ENCODE measurements around the gene LSAMP.

The LSAMP gene

GRCh38 chr3:116350119-116350733 is 95.1 kb downstream of the LSAMP start:
- Histone ChIP-seq H4K5ac (ENCODE audit: low read length) (no peak overlapping the region), H3K4me1 (ENCODE audit: control insufficient read depth, low read depth, low read length) (no peaks in the 10 kb centered on the region), H4K8ac (ENCODE audit: low read depth, low read length) (no peak overlapping the region), H3K79me1 (ENCODE audit: low read length) (no peaks in the 10 kb centered on the region), H3K27me3 (ENCODE audit: insufficient read depth, low read length, poor library complexity) (no peaks in the 10 kb centered on the region), H3K27ac (ENCODE audit: low read depth, low read length) (no peak overlapping the region), H3K79me2 (ENCODE audit: control insufficient read depth, insufficient read depth, low read length) (no peaks in the 10 kb centered on the region), H3K23ac (ENCODE audit: low read length) (no peak overlapping the region), H3K36me3 (ENCODE audit: control insufficient read depth, insufficient read depth, low read length) (no peaks in the 10 kb centered on the region), H3K4me3 (ENCODE audit: low read length) (no peak overlapping the region), H3K9ac (ENCODE audit: low read length) (no peak overlapping the region), H3K4me2 (ENCODE audit: low read length) (no peak overlapping the region), H2AK5ac (ENCODE audit: low read length) (no peak overlapping the region), H2BK15ac (replicated peaks; ENCODE audit: low read depth) (no peak overlapping the region), H2BK120ac (ENCODE audit: low read depth, low read length) (no peak overlapping the region), H3K4ac (ENCODE audit: low read depth, low read length) (no peak overlapping the region), H2BK5ac (ENCODE audit: low read length) (no peak overlapping the region), H3K18ac (ENCODE audit: low read length) (no peak overlapping the region), H3K56ac (ENCODE audit: low read length) (no peak overlapping the region)
- whole genome bisulfite sequencing (ENCODE audit: extremely low coverage, insufficient coverage, low lambda C conversion rate) = no CpG with 5 or more reads among the region's 4 CpGs
- DNase-seq = no peak

GRCh38 chr3:116348216-116348615 is 97.1 kb downstream of the LSAMP start:
- Histone ChIP-seq H3K18ac (ENCODE audit: low read length) (no peak overlapping the region), H2AK5ac (ENCODE audit: low read length) (no peak overlapping the region), H2BK15ac (replicated peaks; ENCODE audit: low read depth) (no peak overlapping the region), H3K79me1 (ENCODE audit: low read length) (no peaks in the 10 kb centered on the region), H3K4ac (ENCODE audit: low read depth, low read length) (no peak overlapping the region), H4K5ac (ENCODE audit: low read length) (no peak overlapping the region), H3K4me1 (ENCODE audit: control insufficient read depth, low read depth, low read length) (no peaks in the 10 kb centered on the region), H4K8ac (ENCODE audit: low read depth, low read length) (no peak overlapping the region), H3K27ac (ENCODE audit: low read depth, low read length) (no peak overlapping the region), H2BK120ac (ENCODE audit: low read depth, low read length) (no peak overlapping the region), H3K4me3 (ENCODE audit: low read length) (no peak overlapping the region), H3K23ac (ENCODE audit: low read length) (no peak overlapping the region), H3K27me3 (ENCODE audit: insufficient read depth, low read length, poor library complexity) (no peaks in the 10 kb centered on the region), H3K36me3 (ENCODE audit: control insufficient read depth, insufficient read depth, low read length) (no peaks in the 10 kb centered on the region), H3K4me2 (ENCODE audit: low read length) (no peak overlapping the region), H3K79me2 (ENCODE audit: control insufficient read depth, insufficient read depth, low read length) (no peaks in the 10 kb centered on the region), H3K56ac (ENCODE audit: low read length) (no peak overlapping the region), H2BK5ac (ENCODE audit: low read length) (no peak overlapping the region), H3K9ac (ENCODE audit: low read length) (no peak overlapping the region)
- WGBS (ENCODE audit: extremely low coverage, insufficient coverage, low lambda C conversion rate) = 100% methylated on average over 1 of the region's 3 CpGs
- DNase-seq = no peak

DNA sequence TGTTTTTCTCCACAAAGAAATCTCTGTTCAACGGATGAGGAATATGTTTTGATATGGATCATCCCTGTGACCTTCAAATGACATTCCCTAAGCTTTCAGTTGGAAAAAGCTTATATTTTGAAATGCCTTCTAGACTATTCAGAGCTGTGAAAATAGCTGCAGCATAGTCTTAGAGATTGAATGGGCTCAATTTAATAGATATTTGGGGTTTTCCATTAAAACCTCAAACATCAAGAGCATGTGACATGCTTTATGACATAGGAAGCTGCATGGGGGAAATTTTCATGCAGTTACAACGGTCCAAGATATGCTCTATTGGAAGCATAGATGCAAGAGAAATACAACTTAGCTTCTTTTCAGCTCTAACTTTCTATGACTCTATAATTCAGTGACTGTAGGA is 102.8 kb downstream of the LSAMP start:
- Histone ChIP-seq H4K8ac (ENCODE audit: low read depth, low read length) (no peak overlapping the region), H2BK5ac (ENCODE audit: low read length) (no peak overlapping the region), H3K4ac (ENCODE audit: low read depth, low read length) (no peak overlapping the region), H3K56ac (ENCODE audit: low read length) (no peak overlapping the region), H4K5ac (ENCODE audit: low read length) (no peak overlapping the region), H2BK120ac (ENCODE audit: low read depth, low read length) (no peak overlapping the region), H3K9ac (ENCODE audit: low read length) (no peak overlapping the region), H3K27me3 (ENCODE audit: insufficient read depth, low read length, poor library complexity) (no peaks in the 10 kb centered on the region), H3K23ac (ENCODE audit: low read length) (no peak overlapping the region), H2BK15ac (replicated peaks; ENCODE audit: low read depth) (no peak overlapping the region), H3K27ac (ENCODE audit: low read depth, low read length) (no peak overlapping the region), H3K4me2 (ENCODE audit: low read length) (no peak overlapping the region), H3K79me2 (ENCODE audit: control insufficient read depth, insufficient read depth, low read length) (no peaks in the 10 kb centered on the region), H2AK5ac (ENCODE audit: low read length) (no peak overlapping the region), H3K4me1 (ENCODE audit: control insufficient read depth, low read depth, low read length) (peaks cover 5% of the 10 kb centered on the region), H3K79me1 (ENCODE audit: low read length) (no peaks in the 10 kb centered on the region), H3K36me3 (ENCODE audit: control insufficient read depth, insufficient read depth, low read length) (no peaks in the 10 kb centered on the region), H3K18ac (ENCODE audit: low read length) (no peak overlapping the region), H3K4me3 (ENCODE audit: low read length) (no peak overlapping the region)
- no peak for DNase-seq
- WGBS (ENCODE audit: extremely low coverage, insufficient coverage, low lambda C conversion rate) = no CpG with 5 or more reads among the region's 2 CpGs

DNA sequence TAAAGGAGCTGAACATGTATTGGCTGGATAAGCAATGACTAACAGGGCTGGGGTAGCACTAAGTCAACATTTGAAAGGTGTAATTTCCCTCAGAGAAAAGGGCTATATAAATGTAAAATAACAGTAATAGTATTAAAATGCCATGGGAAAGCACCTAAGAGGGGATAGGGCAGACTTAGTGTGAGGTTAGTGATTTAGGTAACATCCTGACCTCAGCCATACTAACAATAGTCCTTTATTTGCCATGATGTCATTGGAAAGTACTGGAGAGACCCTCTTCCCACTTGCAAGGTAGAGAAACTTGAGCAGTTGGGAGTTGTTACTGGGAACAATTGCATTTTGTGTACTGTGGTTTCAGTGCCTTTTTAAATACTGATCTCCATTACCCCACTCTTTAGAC is 103.4 kb downstream of the LSAMP start:
- Histone ChIP-seq H4K5ac (ENCODE audit: low read length) (no peak overlapping the region), H3K4me2 (ENCODE audit: low read length) (no peak overlapping the region), H3K4me3 (ENCODE audit: low read length) (no peak overlapping the region), H2BK15ac (replicated peaks; ENCODE audit: low read depth) (no peak overlapping the region), H3K27ac (ENCODE audit: low read depth, low read length) (no peak overlapping the region), H4K8ac (ENCODE audit: low read depth, low read length) (no peak overlapping the region), H3K23ac (ENCODE audit: low read length) (no peak overlapping the region), H2BK120ac (ENCODE audit: low read depth, low read length) (no peak overlapping the region), H3K18ac (ENCODE audit: low read length) (no peak overlapping the region), H3K36me3 (ENCODE audit: control insufficient read depth, insufficient read depth, low read length) (no peaks in the 10 kb centered on the region), H3K4ac (ENCODE audit: low read depth, low read length) (no peak overlapping the region), H2BK5ac (ENCODE audit: low read length) (no peak overlapping the region), H3K79me2 (ENCODE audit: control insufficient read depth, insufficient read depth, low read length) (no peaks in the 10 kb centered on the region), H3K56ac (ENCODE audit: low read length) (no peak overlapping the region), H3K79me1 (ENCODE audit: low read length) (no peaks in the 10 kb centered on the region), H3K4me1 (ENCODE audit: control insufficient read depth, low read depth, low read length) (peaks cover 5% of the 10 kb centered on the region), H2AK5ac (ENCODE audit: low read length) (no peak overlapping the region), H3K9ac (ENCODE audit: low read length) (no peak overlapping the region), H3K27me3 (ENCODE audit: insufficient read depth, low read length, poor library complexity) (no peaks in the 10 kb centered on the region)
- no peak for DNase-seq

GRCh38 chr3:116341381-116341780 is 103.9 kb downstream of the LSAMP start:
- Histone ChIP-seq H4K5ac (ENCODE audit: low read length) (no peak overlapping the region), H3K36me3 (ENCODE audit: control insufficient read depth, insufficient read depth, low read length) (no peaks in the 10 kb centered on the region), H3K4ac (ENCODE audit: low read depth, low read length) (no peak overlapping the region), H3K4me1 (ENCODE audit: control insufficient read depth, low read depth, low read length) (peaks cover 5% of the 10 kb centered on the region), H3K27me3 (ENCODE audit: insufficient read depth, low read length, poor library complexity) (no peaks in the 10 kb centered on the region), H2BK5ac (ENCODE audit: low read length) (no peak overlapping the region), H3K4me2 (ENCODE audit: low read length) (no peak overlapping the region), H2AK5ac (ENCODE audit: low read length) (no peak overlapping the region), H3K9ac (ENCODE audit: low read length) (no peak overlapping the region), H2BK15ac (replicated peaks; ENCODE audit: low read depth) (no peak overlapping the region), H3K27ac (ENCODE audit: low read depth, low read length) (no peak overlapping the region), H3K18ac (ENCODE audit: low read length) (no peak overlapping the region), H3K56ac (ENCODE audit: low read length) (no peak overlapping the region), H2BK120ac (ENCODE audit: low read depth, low read length) (no peak overlapping the region), H3K79me1 (ENCODE audit: low read length) (no peaks in the 10 kb centered on the region), H3K23ac (ENCODE audit: low read length) (no peak overlapping the region), H3K4me3 (ENCODE audit: low read length) (no peak overlapping the region), H3K79me2 (ENCODE audit: control insufficient read depth, insufficient read depth, low read length) (no peaks in the 10 kb centered on the region), H4K8ac (ENCODE audit: low read depth, low read length) (no peak overlapping the region)
- DNase-seq = no peak
- WGBS (ENCODE audit: extremely low coverage, insufficient coverage, low lambda C conversion rate) = no CpG with 5 or more reads among the region's 2 CpGs

- H3K9ac ChIP-seq (ENCODE audit: low read length) = no peak overlapping the region
- no peak overlapping the region for H2AK5ac ChIP-seq (ENCODE audit: low read length)
- H3K4me2 ChIP-seq (ENCODE audit: low read length) = no peak overlapping the region
- no peak overlapping the region for H3K18ac ChIP-seq (ENCODE audit: low read length)
- no peak overlapping the region for H3K23ac ChIP-seq (ENCODE audit: low read length)
- H4K8ac ChIP-seq (ENCODE audit: low read depth, low read length) = no peak overlapping the region
- H3K4me3 ChIP-seq (ENCODE audit: low read length) = no peak overlapping the region
- H3K27ac ChIP-seq (ENCODE audit: low read depth, low read length) = no peak overlapping the region
- no peaks in the 10 kb centered on the region for H3K79me2 ChIP-seq (ENCODE audit: control insufficient read depth, insufficient read depth, low read length)
- no CpG with 5 or more reads among the region's 1 CpG for WGBS (ENCODE audit: extremely low coverage, insufficient coverage, low lambda C conversion rate)
- DNase-seq = no peak
- H3K4ac ChIP-seq (ENCODE audit: low read depth, low read length) = no peak overlapping the region
- H3K27me3 ChIP-seq (ENCODE audit: insufficient read depth, low read length, poor library complexity) = no peaks in the 10 kb centered on the region
- no peak overlapping the region for H2BK120ac ChIP-seq (ENCODE audit: low read depth, low read length)
- H2BK5ac ChIP-seq (ENCODE audit: low read length) = no peak overlapping the region
- H3K79me1 ChIP-seq (ENCODE audit: low read length) = no peaks in the 10 kb centered on the region
- H3K36me3 ChIP-seq (ENCODE audit: control insufficient read depth, insufficient read depth, low read length) = no peaks in the 10 kb centered on the region
- H4K5ac ChIP-seq (ENCODE audit: low read length) = no peak overlapping the region
- H3K56ac ChIP-seq (ENCODE audit: low read length) = no peak overlapping the region
- H3K4me1 ChIP-seq (ENCODE audit: control insufficient read depth, low read depth, low read length) = peaks cover 5% of the 10 kb centered on the region
- no peak overlapping the region for H2BK15ac ChIP-seq (replicated peaks; ENCODE audit: low read depth)
Measured at GRCh38 chr3:116340680-116341216, 104.5 kb downstream of the LSAMP start.

Measured in mesendoderm (in vitro differentiated cells).